ENCODE results near the gene NDRG3.

DNA sequence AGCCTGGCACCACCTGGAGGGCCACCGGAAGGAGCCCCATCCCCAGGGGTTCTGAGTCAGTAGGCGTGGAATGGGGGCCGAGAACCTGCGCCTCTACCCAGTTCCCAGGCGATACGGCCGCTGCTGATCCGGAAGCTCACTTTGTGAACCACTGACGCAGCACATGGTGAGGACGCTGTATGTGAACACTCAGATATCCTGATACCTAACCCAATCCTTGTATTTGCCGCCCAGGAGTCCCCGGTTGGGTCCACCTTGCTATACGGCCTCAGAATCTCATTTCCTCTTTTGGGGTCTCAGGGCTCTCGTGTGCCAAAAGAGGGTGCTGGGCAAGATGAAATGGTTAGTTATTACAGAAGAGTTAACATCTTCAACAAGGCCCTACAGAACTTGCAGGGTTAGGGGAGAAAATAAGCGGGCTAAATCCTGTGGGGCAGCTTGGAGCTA is 140.9 kb downstream of the NDRG3 start:
- TF ChIP-seq CTCF (IDR thresholded peaks at IDR 0.05) (no peak), POLR2A (IDR thresholded peaks at IDR 0.05) (no peak), POLR2AphosphoS5 (IDR thresholded peaks at IDR 0.05) (no peak)
